T-helper 1 cell treated with Interleukin-12 subunit alpha and Interleukin-12 subunit beta and Interleukin-4 antibody, amounts not matched to agents 30 μg/mL and 1 μg/mL, for 36 hours (primary cell): ENCODE results near the gene FAM124B.
"Not testable (repeated sequence)": the region's sequence is repeated elsewhere in the genome, so short reads cannot be mapped to it uniquely, and the experiment has no call there.

Source experiments
- H3K27ac Mint-ChIP-seq: one replicate; pipeline ENCODE4 v1.8.0; 2021; ENCODE audit warnings: mild to moderate bottlenecking, mixed read lengths
- H3K27me3 Mint-ChIP-seq: one replicate; pipeline ENCODE4 v1.8.0; 2021; ENCODE audit warnings: low read depth, mixed read lengths
- H3K36me3 Mint-ChIP-seq: one replicate; pipeline ENCODE4 v1.8.0; 2021; ENCODE audit warnings: low read depth, mixed read lengths
- H3K4me1 Mint-ChIP-seq: one replicate; pipeline ENCODE4 v1.8.0; 2021; ENCODE audit warnings: low read depth, mixed read lengths
- H3K4me3 Mint-ChIP-seq: one replicate; pipeline ENCODE4 v1.8.0; 2021; ENCODE audit warnings: mild to moderate bottlenecking, moderate library complexity, mixed read lengths
- H3K9me3 Mint-ChIP-seq: one replicate; pipeline ENCODE4 v1.8.0; 2021; ENCODE audit warnings: mixed read lengths

The FAM124B gene

DNA sequence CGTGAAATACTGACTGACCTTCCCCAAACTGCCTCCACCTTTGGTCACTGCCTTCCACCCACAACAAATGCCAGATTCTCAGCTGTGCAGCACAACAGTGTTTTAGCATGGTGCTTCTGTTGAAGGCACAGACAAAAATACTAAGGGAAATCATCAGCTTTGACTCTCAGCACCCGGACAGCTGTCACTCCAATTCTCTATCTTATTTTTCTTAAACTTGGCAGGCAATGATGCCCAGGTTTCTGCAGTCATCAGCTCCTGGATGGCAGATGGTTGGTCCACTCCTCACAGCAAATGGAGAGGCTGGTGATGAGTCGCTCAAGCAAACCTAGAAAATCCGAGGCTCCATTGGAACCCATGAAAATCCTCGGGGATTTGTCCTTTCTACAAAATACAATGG is 2.9 kb upstream of the FAM124B start:
- H3K36me3 Mint-ChIP-seq = peaks cover 1% of the 10 kb centered on the region
- peaks cover 5% of the 10 kb centered on the region for H3K27me3 Mint-ChIP-seq
- H3K4me1 Mint-ChIP-seq = peaks cover 17% of the 10 kb centered on the region
- no peaks in the 10 kb centered on the region for H3K9me3 Mint-ChIP-seq
- no peak overlapping the region for H3K4me3 Mint-ChIP-seq
- no peak overlapping the region for H3K27ac Mint-ChIP-seq

DNA sequence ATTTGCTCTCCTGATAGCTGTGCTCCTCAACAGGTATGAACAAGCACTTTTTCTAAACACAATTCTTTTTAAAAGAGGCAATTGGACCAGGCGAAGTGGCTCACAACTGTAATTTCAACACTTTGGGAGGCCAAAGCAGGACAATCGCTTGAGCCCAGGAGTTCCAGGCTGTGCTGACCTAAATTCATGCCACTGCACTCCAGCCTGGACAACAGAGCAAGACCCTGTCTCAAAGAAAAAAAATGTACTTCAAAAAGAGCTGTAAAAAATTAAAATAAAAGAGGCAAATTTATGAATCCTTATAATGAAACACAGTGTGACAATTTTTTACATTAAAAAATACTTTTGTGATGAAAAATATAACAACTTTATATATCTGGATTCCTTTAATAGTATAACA is 1.8 kb upstream of the FAM124B start:
- Mint-ChIP-seq H3K4me3 (no peak overlapping the region), H3K36me3 (peaks cover 1% of the 10 kb centered on the region), H3K27me3 (peaks cover 5% of the 10 kb centered on the region), H3K27ac (no peak overlapping the region), H3K9me3 (no peaks in the 10 kb centered on the region), H3K4me1 (peaks cover 17% of the 10 kb centered on the region)

DNA sequence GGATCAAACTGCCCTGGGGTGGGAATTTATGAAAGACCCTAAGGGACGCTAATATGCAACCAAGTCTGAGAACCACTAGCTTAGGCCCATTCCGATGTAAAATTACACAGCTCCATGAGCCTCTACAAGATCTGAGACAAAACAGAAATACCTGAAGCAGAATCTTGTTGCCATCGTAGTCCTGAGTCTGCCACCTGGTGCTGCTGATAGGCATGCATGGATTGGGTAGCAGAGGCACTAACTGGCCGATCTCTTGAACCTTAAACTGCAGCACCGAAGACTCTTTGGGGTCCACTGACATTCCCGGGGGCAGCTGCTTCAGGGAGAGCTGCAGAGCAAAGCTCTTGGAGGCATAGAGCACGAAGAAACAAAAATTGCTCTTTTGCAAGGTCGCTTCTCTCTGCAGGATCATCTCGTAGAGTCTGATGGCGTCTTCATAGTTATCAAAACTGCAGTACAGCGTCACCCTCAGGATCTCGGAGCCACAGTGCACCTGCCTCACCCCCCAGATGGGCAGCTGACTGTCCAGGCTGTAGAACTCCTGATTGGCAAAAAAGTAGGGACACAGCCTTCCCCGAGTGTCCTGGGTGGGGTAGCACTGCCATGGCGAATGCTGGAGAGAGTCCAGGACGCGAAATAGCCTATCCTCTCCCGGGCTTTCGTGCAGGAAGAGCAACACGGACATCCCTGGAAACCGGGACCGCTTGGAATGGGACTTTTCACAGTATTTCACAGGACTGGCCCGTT is 848 bp downstream of the FAM124B start:
- Mint-ChIP-seq H3K4me3 (peak overlapping the region; percentile 72), H3K9me3 (no peaks in the 10 kb centered on the region), H3K4me1 (peaks cover 13% of the 10 kb centered on the region), H3K36me3 (peaks cover 1% of the 10 kb centered on the region), H3K27me3 (peaks cover 5% of the 10 kb centered on the region), H3K27ac (no peak overlapping the region)

DNA sequence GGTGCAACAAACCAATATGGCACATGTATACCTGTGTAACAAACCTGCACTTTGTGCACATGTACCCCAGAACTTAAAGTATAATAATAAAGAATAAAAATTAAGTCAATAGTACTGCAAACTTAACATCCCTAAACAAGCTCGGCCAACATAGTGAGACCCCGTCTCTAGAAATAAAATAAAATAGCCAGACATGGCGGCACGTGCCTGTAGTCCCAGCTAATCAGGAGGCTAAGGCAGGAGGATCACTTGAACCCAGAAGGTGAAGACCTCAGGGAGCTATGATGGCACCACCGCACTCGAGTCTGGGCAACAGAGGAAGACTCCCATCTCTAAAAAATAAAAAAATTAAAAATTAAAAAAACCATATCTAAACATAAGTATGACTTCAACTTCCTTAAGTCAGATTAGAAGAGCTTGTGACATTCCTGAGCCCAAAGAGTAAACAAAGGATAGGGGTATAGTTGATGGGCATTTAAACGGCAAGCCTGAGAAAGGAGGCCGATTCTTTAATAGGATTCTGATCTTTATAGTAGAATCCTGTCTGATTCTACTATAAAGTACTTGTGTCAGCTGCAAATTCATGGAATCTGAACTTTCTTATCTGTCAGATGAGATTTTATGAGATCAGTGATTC is 1.6 kb downstream of the FAM124B start:
- H3K27me3 Mint-ChIP-seq = peaks cover 8% of the 10 kb centered on the region
- H3K27ac Mint-ChIP-seq = no peak overlapping the region
- H3K36me3 Mint-ChIP-seq = peaks cover 1% of the 10 kb centered on the region
- H3K4me3 Mint-ChIP-seq = no peak overlapping the region
- H3K4me1 Mint-ChIP-seq = peaks cover 13% of the 10 kb centered on the region
- H3K9me3 Mint-ChIP-seq = no peaks in the 10 kb centered on the region

DNA sequence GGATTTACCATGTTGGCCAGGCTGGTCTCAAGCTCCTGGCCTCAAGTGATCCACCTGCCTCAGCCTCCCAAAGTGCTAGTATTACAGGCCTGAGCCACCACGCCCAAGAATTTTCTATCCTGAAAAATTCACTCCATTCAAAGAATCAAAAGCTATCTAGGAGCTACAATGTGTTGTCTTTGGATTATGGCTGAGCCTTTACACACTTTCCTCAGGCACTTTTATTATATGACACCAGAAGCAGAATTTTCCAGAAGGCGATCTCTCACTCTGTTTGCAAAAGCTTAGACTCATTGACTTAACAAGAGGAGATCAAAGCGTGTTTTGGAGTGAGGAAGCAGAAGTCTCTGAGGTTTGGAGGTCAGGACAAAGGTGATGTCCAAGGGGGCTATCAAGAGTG is 3.6 kb downstream of the FAM124B start:
- H3K4me3 Mint-ChIP-seq = no peak overlapping the region
- peaks cover 3% of the 10 kb centered on the region for H3K36me3 Mint-ChIP-seq
- peaks cover 13% of the 10 kb centered on the region for H3K27me3 Mint-ChIP-seq
- H3K9me3 Mint-ChIP-seq = no peaks in the 10 kb centered on the region
- H3K4me1 Mint-ChIP-seq = peaks cover 16% of the 10 kb centered on the region
- no peak overlapping the region for H3K27ac Mint-ChIP-seq

DNA sequence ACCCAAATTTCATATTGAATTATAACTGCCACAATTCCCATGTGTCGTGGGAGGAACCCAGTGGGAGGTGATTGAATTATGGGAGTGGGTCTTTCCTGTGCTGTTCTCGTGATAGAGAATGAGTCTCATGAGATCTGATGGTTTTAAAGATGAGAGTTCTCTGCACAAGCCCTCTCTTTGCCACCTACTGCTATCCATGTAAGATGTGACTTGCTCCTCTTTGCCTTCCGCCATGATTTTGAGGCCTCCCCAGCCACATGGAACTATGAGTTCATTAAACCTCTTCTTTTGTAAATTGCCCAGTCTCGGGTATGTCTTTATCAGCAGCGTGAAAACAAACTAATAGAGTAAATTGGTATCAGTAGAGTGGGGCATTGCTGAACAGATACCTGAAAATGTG is 4.8 kb downstream of the FAM124B start:
- H3K36me3 Mint-ChIP-seq, H3K9me3 Mint-ChIP-seq, H3K27ac Mint-ChIP-seq, H3K4me3 Mint-ChIP-seq: not testable (repeated sequence)
- Mint-ChIP-seq H3K4me1 (peaks cover 14% of the 10 kb centered on the region), H3K27me3 (peaks cover 13% of the 10 kb centered on the region)

DNA sequence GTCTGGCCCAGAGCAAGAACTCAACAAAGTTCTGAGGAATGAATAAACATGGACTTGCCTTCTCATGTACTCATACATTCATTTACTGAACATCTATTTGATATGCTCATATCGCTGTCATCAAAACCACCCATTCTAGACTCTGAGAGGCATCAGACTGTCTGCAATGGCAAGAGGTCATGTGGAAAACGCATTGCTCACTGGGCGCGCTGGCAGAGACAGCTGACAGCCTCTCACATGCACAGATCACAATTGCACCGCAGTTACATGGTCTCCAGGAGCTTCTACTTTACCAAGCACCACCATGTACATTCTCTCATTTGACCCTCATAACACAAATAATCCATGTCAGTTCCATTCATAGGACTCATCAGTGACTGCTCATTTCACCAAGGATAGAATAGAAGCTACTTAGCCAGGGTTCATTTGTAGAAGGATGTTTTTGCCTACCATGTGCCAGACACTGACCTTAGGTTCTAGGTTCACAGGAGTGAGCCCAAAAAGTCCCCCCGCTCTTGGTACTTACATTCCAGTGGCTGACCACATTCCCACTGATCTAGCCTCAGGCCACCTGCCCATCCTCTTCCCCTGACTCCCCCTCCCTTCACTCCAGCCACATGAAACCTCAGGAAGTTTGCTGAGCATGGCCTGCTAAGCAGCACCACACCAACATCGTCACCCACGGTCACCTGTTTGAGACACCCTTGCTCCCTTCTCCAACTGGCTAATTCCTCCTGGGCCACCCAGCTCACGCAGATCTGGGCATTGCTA is 6.1 kb downstream of the FAM124B start:
- Mint-ChIP-seq H3K4me3 (no peak overlapping the region), H3K4me1 (peaks cover 3% of the 10 kb centered on the region), H3K27ac (no peak overlapping the region), H3K9me3 (no peaks in the 10 kb centered on the region), H3K36me3 (peaks cover 2% of the 10 kb centered on the region), H3K27me3 (peaks cover 13% of the 10 kb centered on the region)

DNA sequence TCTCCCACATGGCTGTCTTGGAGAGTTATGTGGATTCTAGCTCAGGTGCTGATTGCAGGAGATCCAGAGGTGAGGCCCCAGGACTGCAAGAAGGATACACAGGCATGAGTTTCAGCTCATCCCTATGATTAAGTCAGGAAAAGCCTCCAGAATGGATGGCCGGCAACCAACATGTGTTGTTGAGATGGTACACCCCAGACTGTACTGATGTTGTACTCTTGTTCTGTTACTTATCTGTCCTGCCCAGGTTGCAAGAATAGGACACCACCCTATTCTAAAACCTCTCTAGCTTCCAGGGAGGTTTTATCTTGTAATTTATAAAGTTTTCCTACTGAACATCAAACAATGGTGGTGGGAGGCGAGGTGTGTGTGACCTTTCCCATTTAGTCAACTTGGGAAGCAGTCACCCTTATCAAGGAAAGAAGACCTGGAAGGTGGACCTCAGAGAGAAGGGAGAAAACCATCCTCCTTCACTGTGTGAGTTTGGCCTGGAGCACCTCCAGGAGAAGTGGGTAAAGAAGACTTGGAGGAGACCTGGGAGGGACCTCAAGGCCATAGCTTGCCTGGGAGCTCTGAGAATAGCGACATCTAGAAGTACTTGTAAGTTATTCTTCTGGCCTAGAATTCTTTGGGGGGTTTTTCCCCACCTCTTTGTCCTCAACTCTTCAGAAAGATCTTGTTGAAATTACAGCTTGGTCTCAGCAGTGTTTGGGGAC is 8.6 kb downstream of the FAM124B start:
- Mint-ChIP-seq H3K27ac (no peak overlapping the region), H3K4me1 (peaks cover 3% of the 10 kb centered on the region), H3K27me3 (peaks cover 13% of the 10 kb centered on the region), H3K4me3 (no peak overlapping the region), H3K36me3 (peaks cover 2% of the 10 kb centered on the region), H3K9me3 (no peaks in the 10 kb centered on the region)

DNA sequence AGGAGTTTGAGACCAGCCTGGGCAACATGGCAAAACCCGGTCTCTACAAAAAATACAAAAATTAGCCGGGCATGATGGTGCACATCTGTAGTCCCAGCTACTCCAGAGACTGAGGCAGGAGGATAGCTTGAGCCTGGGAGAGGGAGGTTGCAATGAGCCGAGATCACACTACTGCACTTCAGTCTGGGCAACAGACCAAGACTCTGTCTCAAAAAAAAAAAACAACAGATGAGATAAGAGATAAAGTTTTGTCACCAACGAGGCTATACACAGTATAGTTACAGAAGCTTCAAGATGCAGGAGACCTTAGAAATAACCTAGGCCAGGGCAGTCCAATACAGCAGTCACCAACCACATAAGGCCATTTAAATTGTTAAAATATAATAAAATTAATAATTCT is 9.4 kb downstream of the FAM124B start:
- H3K9me3 Mint-ChIP-seq = no peaks in the 10 kb centered on the region
- peaks cover 2% of the 10 kb centered on the region for H3K36me3 Mint-ChIP-seq
- peaks cover 3% of the 10 kb centered on the region for H3K4me1 Mint-ChIP-seq
- no peak overlapping the region for H3K27ac Mint-ChIP-seq
- H3K27me3 Mint-ChIP-seq = peaks cover 13% of the 10 kb centered on the region
- H3K4me3 Mint-ChIP-seq = no peak overlapping the region

DNA sequence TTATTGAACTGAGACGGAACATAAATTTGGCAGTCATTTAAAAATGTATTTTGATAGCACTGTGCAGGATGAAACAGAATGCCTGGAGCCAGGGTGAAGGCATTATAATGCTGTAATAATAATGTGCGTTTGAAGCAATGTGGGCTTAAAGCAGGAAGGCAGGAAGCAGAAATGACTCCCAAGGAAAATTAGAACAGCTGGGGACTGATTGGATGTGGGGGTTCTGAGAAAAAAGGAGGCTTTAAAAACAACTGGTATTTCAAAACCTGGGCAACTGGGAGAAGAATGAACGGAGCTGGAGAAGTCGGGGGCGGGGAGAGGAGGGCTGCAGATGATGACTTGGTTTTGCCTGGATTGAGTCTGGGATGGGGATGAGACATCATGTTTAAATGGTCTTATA is 12.6 kb downstream of the FAM124B start:
- Mint-ChIP-seq H3K36me3 (peaks cover 2% of the 10 kb centered on the region), H3K9me3 (no peaks in the 10 kb centered on the region), H3K27ac (no peak overlapping the region)

DNA sequence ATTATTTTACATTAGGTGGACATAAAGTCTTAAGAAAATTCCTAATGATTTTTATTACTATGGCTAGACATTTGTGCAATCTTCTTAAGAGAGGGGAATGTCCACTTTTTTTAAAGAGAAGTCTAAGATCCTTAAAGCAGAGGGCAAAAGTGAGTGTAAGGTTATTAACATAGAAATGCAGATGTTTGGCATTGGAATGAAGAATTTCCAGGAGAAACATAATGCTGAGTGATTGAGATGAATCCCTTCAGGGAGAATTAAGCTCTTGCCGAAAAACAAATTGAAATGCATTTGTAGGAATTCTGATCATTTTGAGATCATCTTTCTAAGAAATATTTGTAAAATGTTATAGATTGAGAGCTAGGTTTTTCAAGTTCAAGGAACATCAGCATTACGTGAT is 15.0 kb downstream of the FAM124B start:
- no peaks in the 10 kb centered on the region for H3K4me1 Mint-ChIP-seq
- no peak overlapping the region for H3K27ac Mint-ChIP-seq
- H3K27me3 Mint-ChIP-seq = no peaks in the 10 kb centered on the region
- H3K9me3 Mint-ChIP-seq = no peaks in the 10 kb centered on the region
- H3K36me3 Mint-ChIP-seq = no peaks in the 10 kb centered on the region
- H3K4me3 Mint-ChIP-seq = no peak overlapping the region

More for the DNA sequence above, 12.6 kb downstream of the FAM124B start:
- no peak overlapping the region for H3K4me3 Mint-ChIP-seq
- H3K27me3 Mint-ChIP-seq = peaks cover 4% of the 10 kb centered on the region
- no peaks in the 10 kb centered on the region for H3K4me1 Mint-ChIP-seq

DNA sequence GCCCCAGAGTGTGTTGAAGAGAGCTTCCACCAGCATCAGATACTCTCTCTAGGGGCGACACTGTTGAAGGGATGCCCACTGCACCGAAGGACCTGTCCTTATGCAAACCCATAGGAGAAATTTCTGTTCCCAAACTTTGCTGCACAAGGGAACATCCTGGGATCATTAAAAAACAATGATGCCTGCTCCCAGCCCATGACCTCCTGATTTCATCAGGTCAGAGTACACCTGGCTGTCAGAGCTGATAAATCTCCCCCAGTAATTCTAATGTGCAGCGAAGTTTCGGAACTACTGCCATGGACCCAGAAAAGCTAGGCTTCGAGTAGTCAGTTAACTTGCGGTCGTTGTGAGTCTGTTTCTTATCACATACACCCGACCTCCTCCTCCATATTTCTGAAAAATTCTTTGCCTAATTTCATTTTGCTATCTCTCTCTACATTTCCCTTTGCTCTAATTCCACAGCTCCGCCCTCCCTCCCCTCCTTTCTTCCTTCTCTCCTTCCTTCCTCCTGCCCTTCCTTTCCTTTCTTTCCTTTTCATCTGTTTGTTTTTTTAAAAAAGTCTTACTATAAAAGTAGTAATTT is 18.8 kb downstream of the FAM124B start:
- Mint-ChIP-seq H3K4me3 (no peak overlapping the region), H3K9me3 (no peaks in the 10 kb centered on the region), H3K27ac (no peak overlapping the region), H3K4me1 (no peaks in the 10 kb centered on the region), H3K27me3 (no peaks in the 10 kb centered on the region), H3K36me3 (no peaks in the 10 kb centered on the region)

DNA sequence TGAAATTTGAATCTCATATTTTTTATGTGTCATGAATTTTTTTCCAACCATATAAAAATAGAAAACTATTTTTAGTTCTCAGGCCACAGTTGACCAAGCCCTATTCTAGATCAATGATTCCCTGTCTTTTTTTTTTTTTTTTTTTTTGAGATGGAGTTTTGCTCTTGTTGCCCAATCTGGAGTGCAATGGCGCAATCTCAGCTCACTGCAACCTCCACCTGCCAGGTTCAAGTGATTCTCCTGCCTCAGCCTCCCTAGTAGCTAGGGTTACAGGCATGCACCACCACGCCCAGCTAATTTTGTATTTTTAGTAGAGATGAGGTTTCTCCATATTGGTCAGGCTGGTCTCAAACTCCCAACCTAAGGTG is 19.6 kb downstream of the FAM124B start:
- H3K4me3 Mint-ChIP-seq = not testable (repeated sequence)

DNA sequence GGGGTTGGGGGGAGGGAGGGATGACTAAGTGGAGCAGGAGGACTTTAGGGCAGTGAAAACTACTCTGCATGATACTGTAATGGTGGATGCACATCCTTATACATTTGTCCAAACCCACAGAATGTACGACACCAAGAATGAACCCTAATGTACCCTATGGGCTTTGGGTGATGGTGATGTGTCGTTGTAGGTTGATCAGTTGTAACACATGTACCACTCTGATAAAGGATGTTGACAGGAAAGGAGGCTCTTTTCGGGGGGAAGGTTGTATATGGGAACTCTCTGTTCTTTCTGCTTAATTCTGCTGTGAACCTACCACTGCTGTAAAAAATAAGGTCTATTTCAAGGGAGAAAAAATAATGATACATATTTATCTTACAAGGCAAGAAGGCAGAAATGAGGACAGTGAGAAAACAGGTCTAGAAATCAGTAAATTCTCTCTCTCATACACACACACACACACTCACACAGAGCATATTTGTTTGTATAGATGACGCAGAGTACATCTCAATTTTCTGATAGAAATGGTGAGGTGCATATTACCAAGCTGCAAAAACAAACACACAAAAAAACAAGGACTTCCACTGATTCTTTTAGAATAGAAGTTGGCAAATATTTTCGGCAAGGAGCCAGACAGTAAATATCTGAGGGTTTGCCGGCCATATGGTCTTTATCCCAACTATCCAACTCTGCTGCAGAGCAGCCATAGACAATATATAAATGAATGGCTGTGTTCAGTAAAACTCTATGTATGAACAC is 20.2 kb downstream of the FAM124B start:
- Mint-ChIP-seq H3K27ac (no peak overlapping the region), H3K9me3 (no peaks in the 10 kb centered on the region), H3K36me3 (no peaks in the 10 kb centered on the region), H3K4me3 (no peak overlapping the region), H3K27me3 (no peaks in the 10 kb centered on the region), H3K4me1 (no peaks in the 10 kb centered on the region)

More for the DNA sequence above, 19.6 kb downstream of the FAM124B start:
- not testable (repeated sequence) for H3K27me3 Mint-ChIP-seq, H3K36me3 Mint-ChIP-seq, H3K27ac Mint-ChIP-seq, H3K4me1 Mint-ChIP-seq, H3K9me3 Mint-ChIP-seq
